Activated CD4-positive, alpha-beta T cell treated with anti-CD3 and anti-CD28 coated beads for 4 hours (primary cell): ENCODE data around the gene HTT.
"Not testable (repeated sequence)": the region's sequence is repeated elsewhere in the genome, so short reads cannot be mapped to it uniquely, and the experiment has no call there.

ENCODE experiments used
- DNase-seq, 2 donors: peaks; one replicate each; pipeline ENCODE4 v3.0.0-alpha.2; 2020

HTT gene

GRCh38 chr4:3046623-3047022 lies 27.9 kb upstream of the HTT start:
- DNase-seq: no peak

- peak; percentile 60 to 61 for DNase-seq
Measured at GRCh38 chr4:3047464-3048286, 26.8 kb upstream of the HTT start.

- not testable (repeated sequence) for DNase-seq
Measured at GRCh38 chr4:3051141-3051897, 23.2 kb upstream of the HTT start.

- no peak for DNase-seq
Measured at GRCh38 chr4:3054169-3054759, 20.2 kb upstream of the HTT start.

GRCh38 chr4:3059943-3060342 lies 14.5 kb upstream of the HTT start:
- no peak for DNase-seq

GRCh38 chr4:3060946-3061345 lies 13.5 kb upstream of the HTT start:
- no peak for DNase-seq

- no peak for DNase-seq
Measured at GRCh38 chr4:3062471-3062870, 12.0 kb upstream of the HTT start.

GRCh38 chr4:3065551-3065950 lies 8.9 kb upstream of the HTT start:
- no peak for DNase-seq

GRCh38 chr4:3066836-3067400 lies 7.6 kb upstream of the HTT start:
- no peak for DNase-seq

GRCh38 chr4:3067473-3068001 lies 6.9 kb upstream of the HTT start:
- DNase-seq: no peak

- no peak for DNase-seq
Measured at GRCh38 chr4:3069661-3070199, 4.8 kb upstream of the HTT start.

- DNase-seq: no peak
Measured at GRCh38 chr4:3070709-3071500, 3.6 kb upstream of the HTT start.

- DNase-seq: no peak
Measured at GRCh38 chr4:3071811-3072210, 2.7 kb upstream of the HTT start.

- peak in 1 of 2 donors; percentile 16 for DNase-seq
Measured at GRCh38 chr4:3073158-3074077, 1.1 kb upstream of the HTT start.

- DNase-seq: peak; percentile 28 to 65
Measured at GRCh38 chr4:3074846-3075651, 568 bp downstream of the HTT start.

GRCh38 chr4:3075652-3075981 lies 1.1 kb downstream of the HTT start:
- no peak for DNase-seq

GRCh38 chr4:3077796-3078195 lies 3.3 kb downstream of the HTT start:
- no peak for DNase-seq

GRCh38 chr4:3079694-3080123 lies 5.2 kb downstream of the HTT start:
- no peak for DNase-seq

GRCh38 chr4:3082925-3083515 lies 8.5 kb downstream of the HTT start:
- DNase-seq: no peak

GRCh38 chr4:3083732-3084131 lies 9.3 kb downstream of the HTT start:
- DNase-seq: no peak
